Right lobe of liver (tissue), 6 donors: ENCODE measurements around the gene LDLRAD4. TPM values are rescaled to one million over a fixed set of nuclear protein-coding genes. Genes with fewer than 3 reads are reported as not detected.

Source experiments
- ATAC-seq, 4 donors: fragments of 200-7000 bp; cut with Tn5 transposase; one replicate each; pipeline ENCODE4 v1.9.1; 2020; ENCODE audit warnings: mild to moderate bottlenecking in 4 of 4, moderate library complexity in 4 of 4
- DNase-seq, 3 donors: peaks; one replicate each; pipeline ENCODE4 v3.0.0-alpha.2; 2020
- H3K27ac ChIP-seq, 3 donors: fragments of 200-600 bp; one replicate each; pipeline ENCODE4 v1.8.0; 2022
- H3K27me3 ChIP-seq, 2 donors: fragments of 200-600 bp; one replicate each; pipeline ENCODE4 v1.8.0; 2022
- H3K36me3 ChIP-seq, 4 donors: fragments of 200-600 bp; sonication (generic) in 1 of 4; one replicate each; pipeline versions ENCODE4 v1.5.1 to v1.8.0; 2017 to 2022; ENCODE audit warnings: control low read depth in 1 of 4
- H3K4me1 ChIP-seq, 4 donors: fragments of 200-600 bp; sonication (generic) in 1 of 4; one replicate each; pipeline versions ENCODE4 v1.5.1 to v1.8.0; 2017 to 2022; ENCODE audit warnings: control low read depth in 1 of 4
- H3K4me3 ChIP-seq, 3 donors: fragments of 200-600 bp; one replicate each; pipeline ENCODE4 v1.8.0; 2022
- H3K9me3 ChIP-seq, 4 donors: fragments of 200-600 bp; sonication (generic) in 1 of 4; one replicate each; pipeline versions ENCODE4 v1.5.1 to v1.8.0; 2017 to 2022; ENCODE audit warnings: control low read depth in 1 of 4
- CTCF ChIP-seq, 4 donors: fragments of 200-600 bp in 3 of 4; fragments of 450-650 bp in 1 of 4; IDR thresholded peaks; one replicate each; pipeline versions ENCODE4 v1.5.1 to v1.8.0; 2016 to 2022; ENCODE audit warnings: antibody characterized with exemption in 4 of 4, mild to moderate bottlenecking in 2 of 4
- POLR2A ChIP-seq: fragments of 450-650 bp; IDR thresholded peaks from one replicate; pipeline ENCODE4 v1.6.1; 2017; ENCODE audit warnings: antibody characterized with exemption, mild to moderate bottlenecking
- WGBS: methylation state at CpG from one replicate; pipeline ENCODE4 v1.1.6; 2018; ENCODE audit warnings: low coverage, low lambda C conversion rate; ENCODE audit not compliant: insufficient coverage; ENCODE audit errors: missing lambda C conversion rate; 5-methylcytosine and 5-hydroxymethylcytosine counted together
- intact Hi-C, 2 donors: fragments of 100-400 bp; cut with DNase I; formaldehyde crosslinking; loops; one replicate each; pipeline versions ENCODE4 v1.11.2 to v1.14.1; 2022
- total RNA-seq, 6 experiments: library from RNA; depleted of rRNA in 2 of 6; stranded (reverse); fragments of >200 nt in 2 of 6; fragmentation: NEBNext Ultra II Directional in 3 of 6; extraction: Animal tissue kit (Norgen Biotek cat#: 25700) in 3 of 6; gene quantifications; one replicate each; pipeline versions ENCODE4 v1.1.0 to v1.2.4, GENCODE V29; 2016 to 2023
- donor health status: DM: no; HTN: yes; CAD: no.
- donor health status: DM: no; HTN: no; CAD: no.
- donor health status: DM: no; HTN: no; CAD: no.
- donor health status: DM: no; HTN: yes; CAD: no.
- donor health status: DM: no; HTN: yes; CAD: no.

LDLRAD4 gene
- total RNA-seq, 6 experiments from 2014 or later = 10.6 to 66.4 (median 18.7) TPM

GRCh38 chr18:13558790-13559189, 340.2 kb downstream of the LDLRAD4 start:
- H3K4me1 ChIP-seq = peaks cover 0 to 7% (median 0%) of the 10 kb centered on the region in 4 donors
- TF ChIP-seq CTCF (IDR thresholded peaks at IDR 0.05) (no peak), POLR2A (no peak)
- no peak for DNase-seq
- no peak overlapping the region for H3K27ac ChIP-seq
- H3K36me3 ChIP-seq = no peaks in the 10 kb centered on the region
- ATAC-seq = no peak
- no peak overlapping the region for H3K4me3 ChIP-seq
- WGBS = 58% methylated on average over 4 of the region's 6 CpGs
- H3K9me3 ChIP-seq = no peaks in the 10 kb centered on the region
- no peaks in the 10 kb centered on the region for H3K27me3 ChIP-seq
- intact Hi-C loops = no loop called here

GRCh38 chr18:13559754-13560153, 341.2 kb downstream of the LDLRAD4 start:
- Histone ChIP-seq H3K4me1 (peaks cover 0 to 12% (median 0%) of the 10 kb centered on the region in 4 donors), H3K4me3 (no peak overlapping the region), H3K36me3 (no peaks in the 10 kb centered on the region), H3K9me3 (no peaks in the 10 kb centered on the region), H3K27ac (no peak overlapping the region), H3K27me3 (no peaks in the 10 kb centered on the region)
- 100% methylated on average over 2 of the region's 4 CpGs for WGBS
- no peak for DNase-seq
- TF ChIP-seq POLR2A = no peak
- TF ChIP-seq CTCF (IDR thresholded peaks at IDR 0.05) = no peak
- ATAC-seq = no peak
- intact Hi-C loops = no loop called here

GRCh38 chr18:13560306-13560705, 341.7 kb downstream of the LDLRAD4 start:
- no peak overlapping the region for H3K27ac ChIP-seq
- H3K27me3 ChIP-seq = no peaks in the 10 kb centered on the region
- 95% methylated on average over 3 of the region's 5 CpGs for WGBS
- DNase-seq (no peak), ATAC-seq (no peak)
- no peak for TF ChIP-seq POLR2A
- TF ChIP-seq CTCF (IDR thresholded peaks at IDR 0.05) = no peak
- no peak overlapping the region for H3K4me3 ChIP-seq
- intact Hi-C loops = no loop called here
- H3K4me1 ChIP-seq = peaks cover 0 to 15% (median 0%) of the 10 kb centered on the region in 4 donors
- no peaks in the 10 kb centered on the region for H3K9me3 ChIP-seq
- no peaks in the 10 kb centered on the region for H3K36me3 ChIP-seq

- WGBS = 57% methylated on average over 11 of the region's 11 CpGs
- H3K27me3 ChIP-seq = no peaks in the 10 kb centered on the region
- no peak for ATAC-seq
- H3K4me3 ChIP-seq = no peak overlapping the region
- no peak for DNase-seq
- H3K9me3 ChIP-seq = no peaks in the 10 kb centered on the region
- H3K36me3 ChIP-seq = no peaks in the 10 kb centered on the region
- peaks cover 0 to 15% (median 0%) of the 10 kb centered on the region in 4 donors for H3K4me1 ChIP-seq
- intact Hi-C loops = no loop called here
- no peak overlapping the region for H3K27ac ChIP-seq
- TF ChIP-seq CTCF (IDR thresholded peaks at IDR 0.05) = no peak
- no peak for TF ChIP-seq POLR2A
Observed at GRCh38 chr18:13562494-13563029, 344.0 kb downstream of the LDLRAD4 start.
